GM12878 (cell line): ENCODE results near the gene SNTA1. TPM values are rescaled to one million over a fixed set of nuclear protein-coding genes. Genes with fewer than 3 reads are reported as not detected.

Experiments used
- ATAC-seq: fragments of 200-7000 bp; cut with Tn5 transposase; 3 replicates; pipeline ENCODE4 v1.9.1; 2020; ENCODE audit warnings: mild to moderate bottlenecking, moderate library complexity
- BruUV-seq: library from RNA; stranded (reverse); fragments of 400-500 nt; replicated peaks from 2 replicates; lab custom pipeline; 2021; lab: Mats Ljungman, UMichigan
- CTCF ChIA-PET: fragments of 300-600 bp; sonication (Branson Sonifier 250); formaldehyde crosslinking; extraction: SDS; loops from one replicate; lab custom pipeline; 2021; ENCODE audit warnings: inconsistent platforms; lab: Yijun Ruan, JAX
- POLR2A ChIA-PET: fragments of 350-600 bp; formaldehyde crosslinking; extraction: SDS; loops from one replicate; lab custom pipeline; 2021; ENCODE audit warnings: inconsistent platforms; lab: Charles Lee
- RAD21 ChIA-PET: fragments of 300-600 bp; sonication (Branson Sonifier 250); formaldehyde crosslinking; loops from one replicate; lab custom pipeline; 2023; ENCODE audit warnings: antibody characterized with exemption; ENCODE audit not compliant: unreplicated experiment; lab: Charles Lee
- SMC1A ChIA-PET: fragments of 300-600 bp; sonication (Branson Sonifier 250); formaldehyde crosslinking; loops from one replicate; lab custom pipeline; 2023; ENCODE audit not compliant: unreplicated experiment, uncharacterized antibody; lab: Charles Lee
- DNase-seq: peaks from one replicate; pipeline ENCODE4 v3.0.0-alpha.2; 2011; ENCODE audit warnings: low read depth, low spot score
- FAIRE-seq: peaks from 3 replicates; lab custom pipeline; 2011; peaks lifted over from hg19 to GRCh38; lab: Jason Lieb, UNC
- H2AFZ ChIP-seq: 2 replicates; pipeline ENCODE4 v1.6.0; 2011; ENCODE audit warnings: low read depth, low read length, control low read depth; ENCODE audit not compliant: control insufficient read depth
- H3K27ac ChIP-seq: 2 replicates; pipeline ENCODE4 v1.5.1; 2011; ENCODE audit warnings: control low read depth; ENCODE audit not compliant: control insufficient read depth, insufficient read depth
- H3K27me3 ChIP-seq, 2 experiments: replicated peaks in 1 of 2; 2 replicates each; pipeline versions ENCODE4 v1.6.0 to v1.6.1; 2011; ENCODE audit warnings: low read length in 1 of 2; ENCODE audit not compliant: control insufficient read depth in 2 of 2, insufficient read depth in 2 of 2
- H3K36me3 ChIP-seq, 2 experiments: 2 replicates each; pipeline ENCODE4 v1.5.1; 2011; ENCODE audit warnings: low read length in 1 of 2; ENCODE audit not compliant: control insufficient read depth in 2 of 2, insufficient read depth in 2 of 2
- H3K4me1 ChIP-seq: 2 replicates; pipeline ENCODE4 v1.6.1; 2011; ENCODE audit warnings: mild to moderate bottlenecking, low read length, moderate library complexity, mixed read lengths; ENCODE audit not compliant: control insufficient read depth, insufficient read depth
- H3K4me2 ChIP-seq: 2 replicates; pipeline ENCODE4 v1.6.0; 2011; ENCODE audit warnings: control low read depth; ENCODE audit not compliant: control insufficient read depth, insufficient read depth
- H3K4me3 ChIP-seq: fragments of 200-600 bp; sonication (generic); 2 replicates; pipeline ENCODE4 v1.5.1; 2016
- H3K79me2 ChIP-seq: 2 replicates; pipeline ENCODE4 v1.6.0; 2011; ENCODE audit warnings: low read length; ENCODE audit not compliant: control insufficient read depth, insufficient read depth
- H3K9ac ChIP-seq: 2 replicates; pipeline ENCODE4 v1.8.0; 2011; ENCODE audit warnings: low read length, control low read depth, mixed read lengths; ENCODE audit not compliant: control insufficient read depth, insufficient read depth
- H3K9me3 ChIP-seq: replicated peaks from 3 replicates; pipeline ENCODE4 v1.5.1; 2011; ENCODE audit warnings: mild to moderate bottlenecking, low read length; ENCODE audit not compliant: control insufficient read depth, insufficient read depth
- H4K20me1 ChIP-seq: 2 replicates; pipeline ENCODE4 v1.6.0; 2011; ENCODE audit not compliant: control insufficient read depth, insufficient read depth
- CTCF ChIP-seq, 3 experiments: IDR thresholded peaks in 2 of 3; conservative IDR thresholded peaks in 1 of 3; 2 replicates each; pipeline ENCODE4 v1.5.1; 2011; ENCODE audit warnings: low read depth in 3 of 3, low read length in 3 of 3, mild to moderate bottlenecking in 3 of 3, control low read depth in 2 of 3, moderate library complexity in 2 of 3, inconsistent platforms in 1 of 3, mixed read lengths in 1 of 3; ENCODE audit not compliant: control insufficient read depth in 2 of 3, insufficient read depth in 1 of 3; ENCODE audit errors: extremely low read depth in 1 of 3
- MEF2B ChIP-seq: fragments of 450-650 bp; IDR thresholded peaks from 2 replicates; pipeline ENCODE4 v1.6.1; 2018; ENCODE audit warnings: mild to moderate bottlenecking, moderate library complexity; ENCODE audit not compliant: partially characterized antibody, poor library complexity, severe bottlenecking
- PML ChIP-seq: IDR thresholded peaks from 2 replicates; pipeline ENCODE4 v1.6.1; 2012; ENCODE audit warnings: low read length, inconsistent platforms
- RAD21 ChIP-seq: IDR thresholded peaks from 2 replicates; pipeline ENCODE4 v1.6.1; 2011; ENCODE audit warnings: mild to moderate bottlenecking, low read depth, low read length, moderate library complexity; ENCODE audit not compliant: insufficient read depth
- RAD51 ChIP-seq: fragments of 450-650 bp; IDR thresholded peaks from 2 replicates; pipeline ENCODE4 v1.6.1; 2016; ENCODE audit warnings: moderate library complexity, mild to moderate bottlenecking, inconsistent platforms
- RELA ChIP-seq: fragments of 450-650 bp; IDR thresholded peaks from 2 replicates; pipeline ENCODE4 v1.8.0; 2014; ENCODE audit warnings: borderline replicate concordance; ENCODE audit not compliant: partially characterized antibody
- WGBS: methylation state at CpG from one replicate; pipeline ENCODE4 v1.1.6; 2016; ENCODE audit warnings: low lambda C conversion rate; ENCODE audit not compliant: insufficient replicate concordance, insufficient coverage; ENCODE audit errors: missing lambda C conversion rate; 5-methylcytosine and 5-hydroxymethylcytosine counted together
- in situ Hi-C: fragments of 300-500 bp; cut with MboI; formaldehyde crosslinking; loops from 9 replicates; pipeline ENCODE4 v1.14.3; 2018; ENCODE audit warnings: mixed read lengths
- intact Hi-C: fragments of 100-400 bp; cut with micrococcal nuclease; formaldehyde crosslinking; loops from one replicate; pipeline ENCODE4 v1.14.2; 2022; ENCODE audit not compliant: unreplicated experiment
- polyA plus RNA-seq, 11 experiments: library from polyadenylated mRNA; depleted of rRNA in 4 of 11; unstranded in 6 of 11; stranded (reverse) in 5 of 11; fragments of >200 nt; fragmentation: Nextera tagmentation in 4 of 11; fragmentation: Illumina TruSeq in 1 of 11; extraction: Ambion mirVana in 4 of 11; extraction: Trizol in 1 of 11; gene quantifications; 1 replicate in 1 of 11; 2 replicates in 10 of 11; pipeline versions ENCODE4 v1.2.1 to v1.2.3, GENCODE V29; 2011 to 2016; ENCODE audit warnings: inconsistent platforms in 2 of 11, missing spikeins in 2 of 11, low read depth in 1 of 11
- total RNA-seq, 4 experiments: library from RNA; depleted of rRNA in 3 of 4; stranded (reverse); fragments of >200 nt in 3 of 4; fragmentation: Illumina TruSeq in 1 of 4; extraction: Trizol in 1 of 4; gene quantifications; 2 replicates each; pipeline versions ENCODE4 v1.2.1 to v1.2.3, GENCODE V29; 2013 to 2021

Gene SNTA1
- total and polyA plus RNA-seq, 10 of the 15 experiments (the other 5 are each of a cell fraction or from before 2014, with no cell fraction given) = 0.26 to 5.1 (median 1.8) TPM

GRCh38 chr20:33400812-33401183 lies 42.8 kb downstream of the SNTA1 start:
- Histone ChIP-seq H3K4me1 (peaks cover 10% of the 10 kb centered on the region), H3K79me2 (peaks cover 32% of the 10 kb centered on the region), H3K9me3 (no peaks in the 10 kb centered on the region), H4K20me1 (peaks cover 3% of the 10 kb centered on the region; the same call in 1 of the 2 replicates), H3K9ac (peak overlapping the region; percentile 70), H3K4me3 (peak overlapping the region; percentile 80), H3K4me2 (peak overlapping the region; percentile 86), H3K27me3 (no peaks in the 10 kb centered on the region)
- SMC1A ChIA-PET = interaction anchor here (0.8 to 1.7 kb wide), 3 partner anchors 29 to 267 kb away, joined by 3 to 6 read pairs (median 4); partner anchors contain the start of gene ACTL10
- POLR2A ChIA-PET = no interaction called here
- TSS peak; percentile 72 for BruUV-seq
- intact Hi-C loops = no loop called here
- in situ Hi-C loops = no loop called here
- 0% methylated on average over 8 of the region's 8 CpGs for WGBS
- TF ChIP-seq RELA (no peak), RAD51 (no peak), PML (peak; percentile 9; the same call in 1 of the 2 replicates), CTCF (IDR thresholded peaks at IDR 0.05 in 2 of 3, conservative IDR thresholded peaks at IDR 0.05 in 1 of 3; ENCODE audit: control insufficient read depth in 2 of 3, extremely low read depth in 1 of 3, insufficient read depth in 1 of 3, low read depth in 3 of 3, low read length in 3 of 3) (peak; percentile 8 to 28 (median 14); a peak in 3 of 6 replicates), RAD21 (peak; percentile 37), MEF2B (peak; percentile 7)
- TF ChIP-seq, all 136 proteins: peak for 4
- RAD21 ChIA-PET = interaction anchor here (1.1 kb wide), 1 partner anchor 266 kb away, joined by 9 read pairs; the partner anchor contains the start of gene ACTL10
- Histone ChIP-seq H3K27ac (peak overlapping the region; percentile 68; the same call in 1 of the 2 replicates), H2AFZ (peak overlapping the region; percentile 85), H3K36me3 (no peaks in the 10 kb centered on the region; a peak in 2 of 4 replicates)
- peak; percentile 61 for ATAC-seq
- CTCF ChIA-PET = interaction anchor here (1.0 to 2.3 kb wide), 4 partner anchors 11 to 267 kb away, joined by 3 to 10 read pairs (median 4); partner anchors contain the start of gene ACTL10
- DNase-seq = no peak
- FAIRE-seq = no peak
